Measurements from ENCODE around the gene COPG2.

DNA sequence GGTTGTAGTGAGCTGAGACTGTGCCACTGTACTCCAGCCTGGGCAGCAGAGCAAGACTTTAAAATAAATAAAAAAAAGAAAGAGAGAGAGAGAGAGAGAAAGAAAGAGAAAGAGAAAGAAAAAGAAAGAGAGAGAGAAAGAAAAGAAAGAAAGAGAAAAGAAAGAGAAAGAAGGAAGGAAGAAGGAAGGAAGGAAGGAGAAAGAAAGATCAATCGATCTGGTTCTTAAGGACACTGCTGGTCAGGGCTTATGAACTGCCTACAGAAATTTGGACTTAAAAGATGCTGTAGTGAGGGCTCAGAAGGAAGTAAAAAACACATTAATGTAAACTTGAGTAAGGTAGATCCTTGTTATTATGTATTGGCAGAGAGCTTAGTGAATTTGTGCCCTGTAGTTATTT lies 62.4 kb downstream of the COPG2 start:
- no peak for TF ChIP-seq POLR2A (IDR thresholded peaks at IDR 0.05)
- TF ChIP-seq, protein P1, sequence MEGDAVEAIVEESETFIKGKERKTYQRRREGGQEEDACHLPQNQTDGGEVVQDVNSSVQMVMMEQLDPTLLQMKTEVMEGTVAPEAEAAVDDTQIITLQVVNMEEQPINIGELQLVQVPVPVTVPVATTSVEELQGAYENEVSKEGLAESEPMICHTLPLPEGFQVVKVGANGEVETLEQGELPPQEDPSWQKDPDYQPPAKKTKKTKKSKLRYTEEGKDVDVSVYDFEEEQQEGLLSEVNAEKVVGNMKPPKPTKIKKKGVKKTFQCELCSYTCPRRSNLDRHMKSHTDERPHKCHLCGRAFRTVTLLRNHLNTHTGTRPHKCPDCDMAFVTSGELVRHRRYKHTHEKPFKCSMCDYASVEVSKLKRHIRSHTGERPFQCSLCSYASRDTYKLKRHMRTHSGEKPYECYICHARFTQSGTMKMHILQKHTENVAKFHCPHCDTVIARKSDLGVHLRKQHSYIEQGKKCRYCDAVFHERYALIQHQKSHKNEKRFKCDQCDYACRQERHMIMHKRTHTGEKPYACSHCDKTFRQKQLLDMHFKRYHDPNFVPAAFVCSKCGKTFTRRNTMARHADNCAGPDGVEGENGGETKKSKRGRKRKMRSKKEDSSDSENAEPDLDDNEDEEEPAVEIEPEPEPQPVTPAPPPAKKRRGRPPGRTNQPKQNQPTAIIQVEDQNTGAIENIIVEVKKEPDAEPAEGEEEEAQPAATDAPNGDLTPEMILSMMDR (IDR thresholded peaks at IDR 0.05) = no peak
